ENCODE measurements around the gene SMIM11.
"Not testable (repeated sequence)": the region's sequence is repeated elsewhere in the genome, so short reads cannot be mapped to it uniquely, and the experiment has no call there.

SMIM11 gene

DNA sequence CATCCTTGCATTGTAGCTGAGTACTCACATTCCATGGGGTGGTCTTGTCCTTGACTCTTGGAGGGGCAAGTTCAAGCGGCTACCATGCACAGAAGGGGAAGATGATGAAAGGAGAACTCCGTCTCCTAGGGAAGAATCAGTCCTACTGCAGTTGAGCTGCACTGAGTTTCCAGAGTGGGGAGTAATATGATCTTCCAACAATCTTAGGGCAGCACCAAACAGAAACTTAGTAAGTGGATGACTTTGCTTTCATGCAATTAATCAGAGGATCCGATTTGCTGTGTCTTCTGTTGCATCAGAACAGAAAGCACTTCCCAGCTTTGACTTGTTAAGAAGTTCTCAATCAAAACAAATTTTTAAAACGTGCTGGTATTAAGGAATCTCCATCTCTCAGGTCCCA lies 48.5 kb downstream of the SMIM11 start, which contains the start of gene SMIM34:
SMIM34 (minus strand) TSS at position 147 of the 400 bp plus-strand sequence; CDS start at position 35, 112 bp downstream.
- H3K4me3 ChIP-seq (ENCODE audit: low read depth, low read length); in situ Hi-C loops (cut with HindIII; ENCODE audit: low sequenced_read_pairs); DNase-seq (ENCODE audit: low read depth): not testable (repeated sequence)

DNA sequence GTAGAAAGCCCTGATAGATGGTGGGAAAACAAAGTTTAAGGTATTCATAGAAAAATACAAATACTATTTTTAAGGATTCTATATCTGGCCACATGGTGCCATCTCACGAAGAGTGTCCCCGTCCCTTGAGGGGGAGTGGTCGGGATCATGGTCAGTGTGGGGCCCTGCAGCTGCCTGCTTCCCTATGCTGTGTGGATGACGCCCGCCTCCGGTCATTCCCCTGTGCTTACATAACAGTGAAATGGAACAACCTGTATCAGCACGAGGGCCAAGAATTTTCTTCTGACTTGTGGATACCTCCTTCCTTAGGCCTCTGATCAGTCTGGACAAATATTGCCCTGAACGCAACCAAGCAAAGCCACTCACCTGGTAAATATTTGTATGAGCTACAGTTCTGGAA lies 52.0 kb downstream of the SMIM11 start:
- DNase-seq (ENCODE audit: low read depth); in situ Hi-C loops (cut with HindIII; ENCODE audit: low sequenced_read_pairs); H3K4me3 ChIP-seq (ENCODE audit: low read depth, low read length): not testable (repeated sequence)

DNA sequence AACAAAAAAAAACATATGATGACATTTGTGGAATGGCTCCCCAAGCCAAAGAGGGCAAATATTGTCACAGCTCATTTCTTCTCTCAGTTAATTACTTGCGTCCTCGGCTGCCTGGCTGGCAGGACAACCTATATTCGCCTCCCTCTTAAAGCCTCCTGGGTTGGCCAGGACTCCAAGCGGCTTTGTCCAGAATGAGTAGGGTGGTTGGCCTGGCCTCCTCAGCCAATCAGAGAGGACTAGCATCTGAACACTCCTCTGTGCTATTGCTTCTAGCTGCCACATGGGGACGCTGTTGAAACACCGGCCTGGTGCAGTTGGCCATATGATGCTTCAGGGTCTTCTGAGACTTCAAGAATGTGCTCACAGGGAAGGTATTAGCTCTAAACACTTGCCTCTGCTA lies 53.1 kb downstream of the SMIM11 start:
- H3K4me3 ChIP-seq (ENCODE audit: low read depth, low read length); DNase-seq (ENCODE audit: low read depth); in situ Hi-C loops (cut with HindIII; ENCODE audit: low sequenced_read_pairs): not testable (repeated sequence)

DNA sequence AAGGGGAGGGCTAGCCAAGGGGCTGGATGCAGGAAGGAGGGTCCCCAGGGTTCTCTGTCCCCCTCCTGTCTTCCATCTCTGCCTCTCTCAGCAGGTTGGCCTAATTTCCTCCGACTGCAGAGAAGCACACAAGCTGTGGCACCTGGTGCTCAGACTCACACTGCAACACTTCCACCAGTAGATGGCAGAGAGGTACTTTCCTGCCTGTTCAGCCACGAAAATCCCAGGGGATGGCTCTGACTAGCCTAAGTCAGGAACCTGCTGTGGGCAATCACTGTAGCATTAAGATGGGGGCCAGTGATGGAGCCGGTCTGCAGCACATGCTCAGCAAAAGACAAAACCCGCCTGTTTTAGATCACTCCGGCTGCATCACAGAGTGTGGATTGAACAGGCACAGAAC lies 54.4 kb downstream of the SMIM11 start:
- DNase-seq (ENCODE audit: low read depth); in situ Hi-C loops (cut with HindIII; ENCODE audit: low sequenced_read_pairs); H3K4me3 ChIP-seq (ENCODE audit: low read depth, low read length): not testable (repeated sequence)

Measured in astrocyte of the cerebellum (primary cell).